Loucy (cell line): ENCODE data around the gene TNC.

Source experiments
- H2AFZ ChIP-seq: fragments of 200-600 bp; sonication (generic); 2 replicates; pipeline ENCODE4 v1.6.0; 2016; ENCODE audit warnings: antibody characterized with exemption, mild to moderate bottlenecking, low read length, moderate library complexity
- H3F3A ChIP-seq: fragments of 200-600 bp; 2 replicates; pipeline ENCODE4 v1.6.0; 2016; ENCODE audit warnings: antibody characterized with exemption, low read depth, mild to moderate bottlenecking
- H3K27me3 ChIP-seq: fragments of 200-600 bp; sonication (generic); 2 replicates; pipeline ENCODE4 v1.6.1; 2014; ENCODE audit warnings: low read length, mild to moderate bottlenecking; ENCODE audit not compliant: insufficient read depth, poor library complexity, severe bottlenecking
- H3K36me3 ChIP-seq: fragments of 200-600 bp; sonication (generic); 2 replicates; pipeline ENCODE4 v1.6.1; 2016; ENCODE audit warnings: low read length; ENCODE audit not compliant: insufficient read depth
- H3K4me1 ChIP-seq: fragments of 200-600 bp; sonication (generic); 2 replicates; pipeline ENCODE4 v1.5.1; 2014; ENCODE audit warnings: low read length, mild to moderate bottlenecking; ENCODE audit not compliant: insufficient read depth, poor library complexity, severe bottlenecking
- H3K4me2 ChIP-seq: fragments of 200-600 bp; sonication (generic); 2 replicates; pipeline ENCODE4 v1.6.0; 2014; ENCODE audit warnings: antibody characterized with exemption, low read length, low read depth, mild to moderate bottlenecking; ENCODE audit not compliant: poor library complexity, severe bottlenecking
- H3K4me3 ChIP-seq: fragments of 200-600 bp; sonication (generic); 2 replicates; pipeline ENCODE4 v1.5.1; 2014; ENCODE audit warnings: low read length, mild to moderate bottlenecking, mixed read lengths; ENCODE audit not compliant: poor library complexity, severe bottlenecking
- H3K79me2 ChIP-seq: fragments of 200-600 bp; sonication (generic); 2 replicates; pipeline ENCODE4 v1.6.1; 2014; ENCODE audit warnings: low read length; ENCODE audit not compliant: insufficient read depth
- H3K9ac ChIP-seq: fragments of 200-600 bp; sonication (generic); 2 replicates; pipeline ENCODE4 v1.6.0; 2014; ENCODE audit warnings: mild to moderate bottlenecking, low read depth, low read length, moderate library complexity; ENCODE audit not compliant: poor library complexity, severe bottlenecking
- H3K9me2 ChIP-seq: fragments of 200-600 bp; sonication (generic); replicated peaks from 2 replicates; pipeline ENCODE4 v1.6.1; 2016; ENCODE audit warnings: low read depth, low read length, mixed read lengths
- H3K9me3 ChIP-seq: fragments of 200-600 bp; sonication (generic); 2 replicates; pipeline ENCODE4 v1.6.1; 2014; ENCODE audit warnings: mild to moderate bottlenecking, antibody characterized with exemption, low read length, low read depth; ENCODE audit not compliant: insufficient read depth
- H4K20me1 ChIP-seq: fragments of 200-600 bp; sonication (generic); 2 replicates; pipeline ENCODE4 v1.6.0; 2014; ENCODE audit warnings: antibody characterized with exemption, low read length, mild to moderate bottlenecking; ENCODE audit not compliant: insufficient read depth, poor library complexity, severe bottlenecking
- EZH2phosphoT487 ChIP-seq: fragments of 200-600 bp; IDR thresholded peaks from 2 replicates; pipeline ENCODE4 v1.6.1; 2018; ENCODE audit warnings: antibody characterized with exemption, mild to moderate bottlenecking, moderate library complexity, borderline replicate concordance
- TF ChIP-seq, protein P1 (sequence below): fragments of 200-600 bp; sonication (generic); conservative IDR thresholded peaks from 2 replicates; pipeline ENCODE4 v1.5.1; 2014; ENCODE audit warnings: mild to moderate bottlenecking, antibody characterized with exemption, low read length

The TNC gene

DNA sequence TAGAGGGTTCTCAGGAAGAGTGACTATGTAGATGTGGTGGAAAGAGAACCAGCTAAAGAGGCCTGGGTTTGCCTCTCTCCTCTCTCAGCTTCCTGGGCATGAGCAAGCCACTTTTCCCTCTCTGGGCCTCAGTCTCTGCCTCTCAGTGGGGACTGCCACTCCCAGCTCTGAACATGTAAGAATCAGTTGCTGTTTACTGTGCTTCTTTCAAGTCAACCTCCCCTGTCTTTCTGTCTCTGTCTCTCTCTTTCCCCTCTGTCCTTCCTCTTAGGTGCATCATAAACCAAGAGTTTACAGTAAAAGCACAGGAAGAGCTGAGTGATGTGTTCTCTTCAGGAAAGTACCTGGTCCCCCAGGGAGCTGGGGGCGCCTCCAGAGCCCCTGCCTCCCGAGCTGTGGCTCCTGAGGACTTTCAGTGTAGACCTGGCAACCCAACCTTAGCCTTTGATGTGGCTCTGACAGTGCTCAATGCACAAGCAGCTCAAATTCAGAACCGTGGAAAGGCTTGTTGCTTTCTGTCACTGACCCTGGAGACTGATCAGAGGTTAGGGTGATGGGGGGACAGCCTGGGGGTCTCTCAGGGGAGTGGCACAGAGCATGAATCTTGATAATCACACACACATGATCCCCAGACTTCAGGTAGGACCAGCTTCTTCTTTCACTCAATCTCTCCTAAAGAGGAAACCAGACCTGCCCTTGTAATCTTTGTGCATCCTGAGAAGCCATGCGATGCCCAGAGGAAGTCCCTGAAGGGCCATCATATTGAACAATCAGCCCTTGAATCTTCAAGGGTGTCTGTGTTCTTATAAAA is 128.2 kb downstream of the TNC start:
- Histone ChIP-seq H3K4me2 (peak overlapping the region; percentile 21), H3K27me3 (no peaks in the 10 kb centered on the region), H3K9ac (no peak overlapping the region), H3F3A (no peaks in the 10 kb centered on the region), H3K9me3 (no peaks in the 10 kb centered on the region), H3K9me2 (no peaks in the 10 kb centered on the region), H3K79me2 (no peaks in the 10 kb centered on the region), H2AFZ (no peak overlapping the region), H3K4me1 (peaks cover 15% of the 10 kb centered on the region), H4K20me1 (no peaks in the 10 kb centered on the region), H3K36me3 (no peaks in the 10 kb centered on the region), H3K4me3 (no peak overlapping the region)
- no peak for TF ChIP-seq EZH2phosphoT487
- TF ChIP-seq, protein P1, sequence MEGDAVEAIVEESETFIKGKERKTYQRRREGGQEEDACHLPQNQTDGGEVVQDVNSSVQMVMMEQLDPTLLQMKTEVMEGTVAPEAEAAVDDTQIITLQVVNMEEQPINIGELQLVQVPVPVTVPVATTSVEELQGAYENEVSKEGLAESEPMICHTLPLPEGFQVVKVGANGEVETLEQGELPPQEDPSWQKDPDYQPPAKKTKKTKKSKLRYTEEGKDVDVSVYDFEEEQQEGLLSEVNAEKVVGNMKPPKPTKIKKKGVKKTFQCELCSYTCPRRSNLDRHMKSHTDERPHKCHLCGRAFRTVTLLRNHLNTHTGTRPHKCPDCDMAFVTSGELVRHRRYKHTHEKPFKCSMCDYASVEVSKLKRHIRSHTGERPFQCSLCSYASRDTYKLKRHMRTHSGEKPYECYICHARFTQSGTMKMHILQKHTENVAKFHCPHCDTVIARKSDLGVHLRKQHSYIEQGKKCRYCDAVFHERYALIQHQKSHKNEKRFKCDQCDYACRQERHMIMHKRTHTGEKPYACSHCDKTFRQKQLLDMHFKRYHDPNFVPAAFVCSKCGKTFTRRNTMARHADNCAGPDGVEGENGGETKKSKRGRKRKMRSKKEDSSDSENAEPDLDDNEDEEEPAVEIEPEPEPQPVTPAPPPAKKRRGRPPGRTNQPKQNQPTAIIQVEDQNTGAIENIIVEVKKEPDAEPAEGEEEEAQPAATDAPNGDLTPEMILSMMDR = no peak

DNA sequence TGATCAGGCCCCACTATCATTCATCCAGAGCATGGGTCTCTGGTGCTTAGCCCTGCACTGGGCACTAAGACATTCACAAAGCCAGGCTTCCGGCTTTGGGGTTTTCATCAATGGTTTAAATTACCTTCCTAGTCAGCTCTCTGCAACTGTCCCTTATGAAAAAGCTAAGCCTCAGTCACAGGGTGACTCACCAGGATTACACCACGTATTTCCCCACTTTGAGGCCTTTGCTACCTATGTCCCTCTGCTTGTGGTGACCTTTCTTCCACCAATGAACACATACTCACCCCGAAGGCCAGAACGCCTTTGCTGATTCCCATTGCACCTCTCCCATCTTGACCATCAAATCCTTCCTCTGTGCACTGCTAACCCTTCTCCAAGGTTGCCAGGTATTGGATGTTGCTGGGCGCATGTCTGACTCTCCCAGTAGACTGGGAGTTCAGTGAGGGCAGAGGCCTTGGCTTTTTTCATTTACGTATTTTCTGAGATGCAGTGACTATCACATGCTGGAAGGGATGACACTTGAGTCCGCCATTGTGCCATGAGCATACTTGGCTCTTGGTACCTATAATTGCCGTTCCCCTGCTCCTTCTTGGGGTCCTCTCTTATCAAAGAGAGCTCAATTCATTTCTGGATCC is 128.9 kb downstream of the TNC start:
- Histone ChIP-seq H2AFZ (no peak overlapping the region), H3K4me3 (no peak overlapping the region), H3K36me3 (no peaks in the 10 kb centered on the region), H3F3A (no peaks in the 10 kb centered on the region), H3K9me2 (no peaks in the 10 kb centered on the region), H3K27me3 (no peaks in the 10 kb centered on the region), H3K4me2 (peak overlapping the region; percentile 21), H3K4me1 (peaks cover 15% of the 10 kb centered on the region), H3K9me3 (no peaks in the 10 kb centered on the region), H3K79me2 (no peaks in the 10 kb centered on the region), H4K20me1 (no peaks in the 10 kb centered on the region), H3K9ac (no peak overlapping the region)
- TF ChIP-seq, protein P1 = no peak
- TF ChIP-seq EZH2phosphoT487 = no peak

DNA sequence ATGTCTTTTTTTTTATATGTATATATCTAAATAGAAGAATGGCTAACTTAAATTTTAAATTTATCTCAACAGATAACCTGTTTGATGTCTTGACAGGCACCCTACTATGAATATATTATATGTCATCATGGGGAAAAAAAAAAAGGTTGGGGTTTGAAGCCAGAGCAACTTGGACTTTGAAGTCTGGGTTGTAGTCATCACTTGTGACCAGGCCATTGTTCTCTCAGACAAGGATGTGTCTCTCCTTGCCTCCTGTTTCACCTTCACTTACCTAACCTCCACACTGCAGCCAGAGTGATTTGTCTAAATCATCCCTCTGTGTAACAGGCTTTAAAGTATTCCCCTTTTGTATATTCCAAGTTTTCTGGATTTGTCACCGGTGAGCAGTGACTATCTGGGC is 130.8 kb downstream of the TNC start:
- no peaks in the 10 kb centered on the region for H3K79me2 ChIP-seq
- H3K4me2 ChIP-seq = no peak overlapping the region
- H3K4me3 ChIP-seq = no peak overlapping the region
- H3K9me3 ChIP-seq = no peaks in the 10 kb centered on the region
- H3K9me2 ChIP-seq = no peaks in the 10 kb centered on the region
- H3K36me3 ChIP-seq = no peaks in the 10 kb centered on the region
- H3F3A ChIP-seq = no peaks in the 10 kb centered on the region
- TF ChIP-seq EZH2phosphoT487 = no peak
- TF ChIP-seq, protein P1 = no peak
- H3K4me1 ChIP-seq = peaks cover 15% of the 10 kb centered on the region
- no peak overlapping the region for H2AFZ ChIP-seq
- H4K20me1 ChIP-seq = no peaks in the 10 kb centered on the region
- no peak overlapping the region for H3K9ac ChIP-seq
- no peaks in the 10 kb centered on the region for H3K27me3 ChIP-seq
